Measurements from ENCODE around the gene CCDC171.

CCDC171 gene

GRCh38 chr9:15738011-15738410, 185.2 kb downstream of the CCDC171 start:
- no peak for DNase-seq (ENCODE audit: low spot score)
- TF ChIP-seq, protein P1, sequence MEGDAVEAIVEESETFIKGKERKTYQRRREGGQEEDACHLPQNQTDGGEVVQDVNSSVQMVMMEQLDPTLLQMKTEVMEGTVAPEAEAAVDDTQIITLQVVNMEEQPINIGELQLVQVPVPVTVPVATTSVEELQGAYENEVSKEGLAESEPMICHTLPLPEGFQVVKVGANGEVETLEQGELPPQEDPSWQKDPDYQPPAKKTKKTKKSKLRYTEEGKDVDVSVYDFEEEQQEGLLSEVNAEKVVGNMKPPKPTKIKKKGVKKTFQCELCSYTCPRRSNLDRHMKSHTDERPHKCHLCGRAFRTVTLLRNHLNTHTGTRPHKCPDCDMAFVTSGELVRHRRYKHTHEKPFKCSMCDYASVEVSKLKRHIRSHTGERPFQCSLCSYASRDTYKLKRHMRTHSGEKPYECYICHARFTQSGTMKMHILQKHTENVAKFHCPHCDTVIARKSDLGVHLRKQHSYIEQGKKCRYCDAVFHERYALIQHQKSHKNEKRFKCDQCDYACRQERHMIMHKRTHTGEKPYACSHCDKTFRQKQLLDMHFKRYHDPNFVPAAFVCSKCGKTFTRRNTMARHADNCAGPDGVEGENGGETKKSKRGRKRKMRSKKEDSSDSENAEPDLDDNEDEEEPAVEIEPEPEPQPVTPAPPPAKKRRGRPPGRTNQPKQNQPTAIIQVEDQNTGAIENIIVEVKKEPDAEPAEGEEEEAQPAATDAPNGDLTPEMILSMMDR (IDR thresholded peaks at IDR 0.05; ENCODE audit: extremely low read depth, insufficient read depth, missing control alignments), result no peak
- in situ Hi-C loops (cut with MboI; ENCODE audit: low pct_unique_long_range_greater_than_20kb, low sequenced_read_pairs, unreplicated experiment), result no loop called here

GRCh38 chr9:15741015-15741414, 188.2 kb downstream of the CCDC171 start:
- TF ChIP-seq, protein P1 (IDR thresholded peaks at IDR 0.05; ENCODE audit: extremely low read depth, insufficient read depth, missing control alignments), result no peak
- no peak for DNase-seq (ENCODE audit: low spot score)
- in situ Hi-C loops (cut with MboI; ENCODE audit: low pct_unique_long_range_greater_than_20kb, low sequenced_read_pairs, unreplicated experiment), result no loop called here

- in situ Hi-C loops (cut with MboI; ENCODE audit: low pct_unique_long_range_greater_than_20kb, low sequenced_read_pairs, unreplicated experiment), result no loop called here
- DNase-seq (ENCODE audit: low spot score), result peak; percentile 10
- TF ChIP-seq, protein P1 (IDR thresholded peaks at IDR 0.05; ENCODE audit: extremely low read depth, insufficient read depth, missing control alignments), result no peak
Observed at GRCh38 chr9:15743512-15743911, 190.7 kb downstream of the CCDC171 start.

DNA sequence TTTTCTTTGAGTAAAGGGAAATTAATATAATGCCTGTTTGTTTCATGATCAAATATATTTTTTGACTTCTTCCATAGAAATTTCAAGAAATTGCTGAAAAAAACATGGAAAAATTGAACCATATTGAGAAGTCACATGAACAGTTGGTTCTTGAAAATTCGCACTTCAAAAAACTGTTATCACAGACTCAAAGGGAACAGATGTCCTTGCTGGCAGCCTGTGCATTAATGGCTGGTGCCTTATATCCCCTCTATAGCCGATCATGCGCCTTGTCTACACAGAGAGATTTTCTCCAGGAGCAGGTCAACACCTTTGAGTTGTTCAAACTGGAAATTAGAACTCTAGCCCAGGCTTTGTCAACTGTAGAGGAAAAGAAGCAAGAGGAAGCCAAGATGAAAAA, 191.4 kb downstream of the CCDC171 start:
- TF ChIP-seq, protein P1 (IDR thresholded peaks at IDR 0.05; ENCODE audit: extremely low read depth, insufficient read depth, missing control alignments), result no peak
- DNase-seq (ENCODE audit: low spot score), result no peak
- in situ Hi-C loops (cut with MboI; ENCODE audit: low pct_unique_long_range_greater_than_20kb, low sequenced_read_pairs, unreplicated experiment), result no loop called here

GRCh38 chr9:15746905-15747304, 194.1 kb downstream of the CCDC171 start:
- in situ Hi-C loops (cut with MboI; ENCODE audit: low pct_unique_long_range_greater_than_20kb, low sequenced_read_pairs, unreplicated experiment), result no loop called here
- TF ChIP-seq, protein P1 (IDR thresholded peaks at IDR 0.05; ENCODE audit: extremely low read depth, insufficient read depth, missing control alignments), result no peak
- no peak for DNase-seq (ENCODE audit: low spot score)

DNA sequence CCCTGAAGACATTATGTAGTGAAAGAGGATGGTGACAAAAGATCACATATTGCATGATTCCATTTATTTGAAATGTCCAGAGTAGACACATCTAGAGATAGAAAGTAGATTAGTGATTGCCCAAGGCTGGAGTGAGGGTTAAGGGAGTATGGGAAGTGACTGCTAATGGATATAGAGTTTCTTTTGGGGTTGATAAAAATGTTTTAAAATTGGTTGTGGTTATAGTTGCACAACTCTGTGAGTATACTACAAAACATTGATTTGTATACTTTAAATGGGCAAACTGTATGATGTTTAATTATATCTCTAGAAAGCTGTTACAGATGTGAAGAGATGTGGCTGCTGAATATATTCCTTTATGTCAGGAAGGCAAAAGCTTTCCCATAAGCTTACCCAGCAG, 202.8 kb downstream of the CCDC171 start:
- no peak for DNase-seq (ENCODE audit: low spot score)
- TF ChIP-seq, protein P1 (IDR thresholded peaks at IDR 0.05; ENCODE audit: extremely low read depth, insufficient read depth, missing control alignments), result no peak
- in situ Hi-C loops (cut with MboI; ENCODE audit: low pct_unique_long_range_greater_than_20kb, low sequenced_read_pairs, unreplicated experiment), result no loop called here

- no peak for DNase-seq (ENCODE audit: low spot score)
- in situ Hi-C loops (cut with MboI; ENCODE audit: low pct_unique_long_range_greater_than_20kb, low sequenced_read_pairs, unreplicated experiment), result no loop called here
- TF ChIP-seq, protein P1 (IDR thresholded peaks at IDR 0.05; ENCODE audit: extremely low read depth, insufficient read depth, missing control alignments), result no peak
Observed at GRCh38 chr9:15761551-15761950, 208.7 kb downstream of the CCDC171 start.

Data from GM13977 (cell line).